Ovary (tissue), 3 donors: ENCODE measurements around the gene DSCAM.

Experiments
- CTCF ChIP-seq, 3 donors: fragments of 450-650 bp in 2 of 3; fragments of 200-600 bp in 1 of 3; IDR thresholded peaks; one replicate each; pipeline versions ENCODE4 v1.5.1 to v1.8.0; 2016 to 2022; ENCODE audit warnings: antibody characterized with exemption in 3 of 3, mild to moderate bottlenecking in 1 of 3
- EP300 ChIP-seq: sonication (generic); formaldehyde crosslinking; IDR thresholded peaks from one replicate; pipeline ENCODE4 v1.6.1; 2017; ENCODE audit warnings: antibody characterized with exemption
- POLR2A ChIP-seq: fragments of 450-650 bp; IDR thresholded peaks from one replicate; pipeline ENCODE4 v1.6.1; 2017; ENCODE audit warnings: antibody characterized with exemption, mild to moderate bottlenecking, moderate library complexity
- donor health status: DM: no; HTN: no; CAD: no.

DNA sequence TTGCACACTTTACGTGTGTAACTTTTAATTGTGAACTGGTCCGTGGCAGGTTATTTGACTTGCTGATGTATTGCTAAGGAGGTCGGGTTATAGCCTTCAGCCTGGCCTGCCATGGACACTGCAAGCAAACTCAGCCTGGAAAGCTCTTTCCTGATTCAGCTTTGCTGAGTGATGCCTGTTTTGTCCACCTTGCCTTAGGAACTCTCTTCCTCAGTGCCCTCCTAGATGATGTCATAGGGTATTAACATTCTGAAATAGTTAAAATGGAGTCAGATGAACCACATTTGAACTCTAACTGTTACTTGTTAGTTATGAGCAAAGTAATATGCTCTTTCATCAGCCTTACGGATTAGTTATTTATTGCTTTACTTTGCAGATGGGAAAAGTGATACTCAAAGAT is 533.7 kb downstream of the DSCAM start:
- TF ChIP-seq CTCF (IDR thresholded peaks at IDR 0.05) (no peak), POLR2A (no peak), EP300 (no peak)
